Neural cell (in vitro differentiated cells): Measurements from ENCODE around the gene OR2AT4. TPM values are rescaled to one million over a fixed set of nuclear protein-coding genes. Genes with fewer than 3 reads are reported as not detected.

Experiments used
- H2AFZ ChIP-seq: fragments of 200-600, 300-800 bp; sonication (generic), shearing (Covaris generic); 2 replicates; pipeline ENCODE4 v1.6.0; 2014; ENCODE audit warnings: low read depth, mild to moderate bottlenecking, antibody characterized with exemption, low read length, moderate library complexity
- H3F3A ChIP-seq: fragments of 200-600 bp; shearing (Covaris generic); 2 replicates; pipeline ENCODE4 v1.6.1; 2016; ENCODE audit warnings: mild to moderate bottlenecking, moderate library complexity, mixed read lengths, antibody characterized with exemption, low read length; ENCODE audit not compliant: insufficient read depth, poor library complexity, severe bottlenecking
- H3K27ac ChIP-seq: fragments of 200-600, 300-800 bp; sonication (generic), shearing (Covaris generic); 2 replicates; pipeline ENCODE4 v1.5.1; 2014; ENCODE audit warnings: mild to moderate bottlenecking, low read length, moderate library complexity
- H3K27me3 ChIP-seq: fragments of 300-800, 200-600 bp; sonication (generic), shearing (Covaris generic); 2 replicates; pipeline ENCODE4 v1.6.0; 2014; ENCODE audit warnings: mild to moderate bottlenecking, low read depth, low read length, moderate library complexity; ENCODE audit not compliant: insufficient read depth
- H3K36me3 ChIP-seq: fragments of 300-800, 200-600 bp; sonication (generic), shearing (Covaris generic); 2 replicates; pipeline ENCODE4 v1.5.1; 2014; ENCODE audit warnings: mild to moderate bottlenecking, antibody characterized with exemption, low read length, moderate library complexity; ENCODE audit not compliant: insufficient read depth
- H3K4me2 ChIP-seq: fragments of 300-800, 200-600 bp; sonication (generic), shearing (Covaris generic); 2 replicates; pipeline ENCODE4 v1.6.0; 2014; ENCODE audit warnings: mild to moderate bottlenecking, low read length
- H3K4me3 ChIP-seq: fragments of 300-800, 200-600 bp; sonication (generic), shearing (Covaris generic); 2 replicates; pipeline ENCODE4 v1.5.1; 2014; ENCODE audit warnings: mild to moderate bottlenecking, low read length, moderate library complexity
- H3K79me2 ChIP-seq: fragments of 200-600 bp; shearing (Covaris generic); replicated peaks from 2 replicates; pipeline ENCODE4 v1.6.0; 2014; ENCODE audit warnings: mild to moderate bottlenecking, low read length, moderate library complexity; ENCODE audit not compliant: insufficient read depth
- H3K9ac ChIP-seq: fragments of 300-800, 200-600 bp; sonication (generic), shearing (Covaris generic); 2 replicates; pipeline ENCODE4 v1.6.1; 2016; ENCODE audit warnings: mild to moderate bottlenecking, low read length, mixed read lengths
- H3K9me2 ChIP-seq: fragments of 200-600 bp; shearing (Covaris generic); 2 replicates; pipeline ENCODE4 v1.6.1; 2016; ENCODE audit warnings: mild to moderate bottlenecking, low read length, mixed read lengths; ENCODE audit not compliant: insufficient read depth
- H3K9me3 ChIP-seq: fragments of 200-600, 300-800 bp; sonication (generic), shearing (Covaris generic); 2 replicates; pipeline ENCODE4 v1.6.1; 2016; ENCODE audit warnings: mild to moderate bottlenecking, mixed run types, low read length, moderate library complexity, mixed read lengths
- H4K20me1 ChIP-seq: fragments of 200-600 bp; shearing (Covaris generic); 2 replicates; pipeline ENCODE4 v1.6.1; 2016; ENCODE audit warnings: mild to moderate bottlenecking, mixed run types; ENCODE audit not compliant: insufficient read depth
- EP300 ChIP-seq: fragments of 450-650 bp; conservative IDR thresholded peaks from 2 replicates; pipeline ENCODE4 v1.6.1; 2014; ENCODE audit warnings: antibody characterized with exemption, mild to moderate bottlenecking, moderate library complexity; ENCODE audit not compliant: poor library complexity, severe bottlenecking
- EZH2 ChIP-seq: fragments of 200-600, 300-800 bp; shearing (Covaris generic), sonication (generic); IDR thresholded peaks from 2 replicates; pipeline ENCODE4 v1.6.1; 2014; ENCODE audit warnings: antibody characterized with exemption, low read length, borderline replicate concordance, mild to moderate bottlenecking; ENCODE audit not compliant: insufficient read depth, poor library complexity, severe bottlenecking
- MXI1 ChIP-seq: fragments of 450-650 bp; conservative IDR thresholded peaks from 2 replicates; pipeline ENCODE4 v1.6.1; 2014; ENCODE audit warnings: antibody characterized with exemption, mild to moderate bottlenecking; ENCODE audit not compliant: poor library complexity, severe bottlenecking
- POLR2AphosphoS5 ChIP-seq: IDR thresholded peaks from 2 replicates; pipeline ENCODE4 v1.6.1; 2012
- RAD21 ChIP-seq: fragments of 450-650 bp; conservative IDR thresholded peaks from 2 replicates; pipeline ENCODE4 v1.6.1; 2014; ENCODE audit warnings: antibody characterized with exemption, mild to moderate bottlenecking, moderate library complexity
- REST ChIP-seq: IDR thresholded peaks from 2 replicates; pipeline ENCODE4 v1.6.1; 2012; ENCODE audit warnings: borderline replicate concordance
- SMC3 ChIP-seq: fragments of 450-650 bp; conservative IDR thresholded peaks from 2 replicates; pipeline ENCODE4 v1.6.1; 2014; ENCODE audit warnings: antibody characterized with exemption, mild to moderate bottlenecking, moderate library complexity; ENCODE audit not compliant: poor library complexity
- TAF1 ChIP-seq: IDR thresholded peaks from 2 replicates; pipeline ENCODE4 v1.6.1; 2012; ENCODE audit warnings: low read depth
- polyA plus RNA-seq: library from polyadenylated mRNA; depleted of rRNA; stranded (reverse); fragments of >200 nt; gene quantifications from 2 replicates; pipeline ENCODE4 v1.2.3, GENCODE V29; 2014
- TF ChIP-seq, protein P1 (sequence below): fragments of 450-650 bp; IDR thresholded peaks from 2 replicates; pipeline ENCODE4 v1.5.1; 2014; ENCODE audit warnings: antibody characterized with exemption, mild to moderate bottlenecking, moderate library complexity; ENCODE audit not compliant: poor library complexity, severe bottlenecking

OR2AT4 gene
- polyA plus RNA-seq, 1 donor from 2014 or later = not detected

DNA sequence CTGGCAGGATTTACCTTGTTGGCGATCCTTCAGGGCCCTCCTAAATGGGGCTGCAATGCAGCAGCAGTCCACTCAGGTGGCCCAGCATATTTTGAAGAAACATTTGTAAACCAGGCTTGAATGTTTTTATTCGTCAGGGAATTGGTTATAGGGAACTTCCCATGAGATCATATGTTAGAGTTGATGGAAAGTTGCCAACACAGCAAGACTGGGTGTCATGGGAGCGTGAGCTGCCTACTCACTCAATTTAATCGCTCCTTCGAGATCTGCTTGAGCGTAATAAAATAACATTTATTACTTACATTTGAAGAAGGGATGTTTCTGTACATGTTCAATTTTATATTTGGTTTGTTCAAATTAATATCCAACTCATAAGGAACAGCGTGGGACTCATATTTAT is 19.4 kb downstream of the OR2AT4 start:
- H3K27ac ChIP-seq = no peak overlapping the region
- H3K36me3 ChIP-seq = no peaks in the 10 kb centered on the region
- TF ChIP-seq MXI1 (no peak), SMC3 (no peak), TAF1 (no peak), EZH2 (no peak), REST (no peak), EP300 (no peak), RAD21 (no peak), POLR2AphosphoS5 (no peak)
- TF ChIP-seq, protein P1, sequence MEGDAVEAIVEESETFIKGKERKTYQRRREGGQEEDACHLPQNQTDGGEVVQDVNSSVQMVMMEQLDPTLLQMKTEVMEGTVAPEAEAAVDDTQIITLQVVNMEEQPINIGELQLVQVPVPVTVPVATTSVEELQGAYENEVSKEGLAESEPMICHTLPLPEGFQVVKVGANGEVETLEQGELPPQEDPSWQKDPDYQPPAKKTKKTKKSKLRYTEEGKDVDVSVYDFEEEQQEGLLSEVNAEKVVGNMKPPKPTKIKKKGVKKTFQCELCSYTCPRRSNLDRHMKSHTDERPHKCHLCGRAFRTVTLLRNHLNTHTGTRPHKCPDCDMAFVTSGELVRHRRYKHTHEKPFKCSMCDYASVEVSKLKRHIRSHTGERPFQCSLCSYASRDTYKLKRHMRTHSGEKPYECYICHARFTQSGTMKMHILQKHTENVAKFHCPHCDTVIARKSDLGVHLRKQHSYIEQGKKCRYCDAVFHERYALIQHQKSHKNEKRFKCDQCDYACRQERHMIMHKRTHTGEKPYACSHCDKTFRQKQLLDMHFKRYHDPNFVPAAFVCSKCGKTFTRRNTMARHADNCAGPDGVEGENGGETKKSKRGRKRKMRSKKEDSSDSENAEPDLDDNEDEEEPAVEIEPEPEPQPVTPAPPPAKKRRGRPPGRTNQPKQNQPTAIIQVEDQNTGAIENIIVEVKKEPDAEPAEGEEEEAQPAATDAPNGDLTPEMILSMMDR = no peak
- no peak overlapping the region for H2AFZ ChIP-seq
- H3K9ac ChIP-seq = no peak overlapping the region
- H4K20me1 ChIP-seq = no peaks in the 10 kb centered on the region
- no peaks in the 10 kb centered on the region for H3F3A ChIP-seq
- no peaks in the 10 kb centered on the region for H3K27me3 ChIP-seq
- H3K4me3 ChIP-seq = no peak overlapping the region
- H3K4me2 ChIP-seq = no peak overlapping the region
- H3K79me2 ChIP-seq = no peaks in the 10 kb centered on the region
- no peaks in the 10 kb centered on the region for H3K9me2 ChIP-seq
- no peaks in the 10 kb centered on the region for H3K9me3 ChIP-seq

DNA sequence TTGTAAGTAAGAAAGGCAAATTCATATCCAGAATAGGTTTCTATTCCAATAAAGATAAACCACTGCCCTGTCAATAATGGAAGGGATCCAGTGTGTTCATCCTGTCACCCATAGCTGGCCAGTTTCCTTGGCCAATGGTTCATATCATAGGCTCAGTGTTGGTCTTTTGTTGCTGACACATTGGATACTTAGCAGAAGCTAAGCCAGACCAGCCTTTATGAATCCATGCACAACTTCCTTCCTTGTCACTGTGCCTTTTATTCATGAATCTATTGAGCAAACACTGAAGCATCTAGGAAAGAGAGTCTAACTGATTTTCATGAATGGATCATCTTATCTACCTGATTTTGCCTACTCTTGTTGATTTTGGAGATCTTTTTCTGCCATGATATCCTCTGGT is 20.0 kb downstream of the OR2AT4 start:
- Histone ChIP-seq H4K20me1 (no peaks in the 10 kb centered on the region), H3K79me2 (no peaks in the 10 kb centered on the region), H3K4me3 (no peak overlapping the region), H2AFZ (no peak overlapping the region), H3K36me3 (no peaks in the 10 kb centered on the region), H3K9me3 (no peaks in the 10 kb centered on the region), H3K27ac (no peak overlapping the region), H3F3A (no peaks in the 10 kb centered on the region), H3K4me2 (no peak overlapping the region), H3K27me3 (no peaks in the 10 kb centered on the region), H3K9me2 (no peaks in the 10 kb centered on the region), H3K9ac (no peak overlapping the region)
- TF ChIP-seq EP300 (no peak), TAF1 (no peak), EZH2 (no peak), RAD21 (no peak), MXI1 (no peak), SMC3 (no peak), REST (no peak), POLR2AphosphoS5 (no peak)
- TF ChIP-seq, protein P1 = no peak
